ENCODE data around the gene TANC1. TPM values are rescaled to one million over a fixed set of nuclear protein-coding genes. Genes with fewer than 3 reads are reported as not detected.

TANC1 gene
- total RNA-seq, 1 experiment from 2014 or later = 2.5 TPM

DNA sequence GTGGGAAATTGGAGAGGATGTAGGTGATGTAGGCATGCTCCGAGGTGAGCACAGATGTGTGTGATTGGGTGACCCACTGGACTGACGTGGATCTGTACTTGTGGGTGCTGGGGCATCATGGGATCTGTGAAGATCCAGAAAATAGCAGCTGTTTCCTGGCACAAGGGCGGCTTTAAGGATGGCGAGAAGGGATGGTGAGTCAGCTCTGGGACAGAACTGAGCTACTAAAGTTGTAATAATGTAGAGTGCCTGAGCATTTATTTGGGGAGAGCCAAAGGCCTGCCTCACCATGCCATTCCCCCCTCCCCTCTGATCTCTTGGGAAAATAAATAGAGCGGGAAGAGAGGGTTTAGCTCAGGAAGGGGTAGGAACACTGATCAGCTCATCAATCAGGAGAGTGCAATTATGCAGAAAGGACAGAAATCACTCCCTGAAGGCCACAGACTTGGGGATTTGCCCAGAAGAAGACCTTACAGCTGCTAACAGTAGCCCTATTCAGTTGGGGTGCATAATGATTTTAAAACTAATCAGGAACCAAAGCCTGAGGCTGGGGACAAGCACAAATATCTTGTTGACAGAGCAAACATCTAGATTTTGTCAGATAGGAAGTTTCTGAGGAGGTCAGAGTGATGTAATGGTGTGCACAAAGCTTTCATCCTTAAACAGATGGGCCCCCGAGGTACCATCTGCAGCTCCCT lies 30.3 kb downstream of the TANC1 start:
- H4K20me1 ChIP-seq (ENCODE audit: control insufficient read depth, insufficient read depth, insufficient read length) = no peaks in the 10 kb centered on the region
- H3K4me3 Mint-ChIP-seq = no peak overlapping the region
- no peak overlapping the region for H3K23ac ChIP-seq (ENCODE audit: insufficient read length, low read depth, low read length)
- H3T11ph ChIP-seq (ENCODE audit: low read length) = no peak overlapping the region
- H3K27me3 ChIP-seq (ENCODE audit: insufficient read depth, low read length) = no peaks in the 10 kb centered on the region
- H3K23me2 ChIP-seq (ENCODE audit: insufficient read length, low read depth, low read length, poor library complexity, severe bottlenecking) = no peaks in the 10 kb centered on the region
- no peak overlapping the region for H2BK120ac ChIP-seq (ENCODE audit: low read depth, low read length, poor library complexity, severe bottlenecking)
- H3K27ac Mint-ChIP-seq = no peak overlapping the region
- no peak overlapping the region for H3K18ac ChIP-seq (ENCODE audit: insufficient read length, low read depth, low read length)
- H3K9ac ChIP-seq (ENCODE audit: extremely low read depth, insufficient read length, low read length) = no peak overlapping the region
- H4K5ac ChIP-seq (ENCODE audit: insufficient read length, low read depth, low read length) = no peak overlapping the region
- no peak overlapping the region for H2AK5ac ChIP-seq (ENCODE audit: insufficient read length, low read length)
- no peak overlapping the region for H3K56ac ChIP-seq (ENCODE audit: insufficient read length, low read depth, low read length)
- no peak overlapping the region for H2BK15ac ChIP-seq (ENCODE audit: low read depth, low read length)
- H3K79me2 ChIP-seq (ENCODE audit: insufficient read depth, low read length) = no peaks in the 10 kb centered on the region
- no peak overlapping the region for H2AFZ ChIP-seq (ENCODE audit: low read length)
- no peak overlapping the region for H2BK5ac ChIP-seq (ENCODE audit: insufficient read length, low read length)
- WGBS (ENCODE audit: extremely low coverage, insufficient read length, low lambda C conversion rate) = no CpG with 5 or more reads among the region's 6 CpGs
- H3K4me2 ChIP-seq (ENCODE audit: insufficient read depth, insufficient read length, low read length) = no peak overlapping the region
- H3K9me3 Mint-ChIP-seq = peaks cover 1 to 2% of the 10 kb centered on the region in 2 experiments; a peak in 1 of 5 replicates
- H3K4ac ChIP-seq (ENCODE audit: low read depth, low read length) = no peak overlapping the region
- H3K27ac ChIP-seq (ENCODE audit: insufficient read length, low read depth, low read length) = no peak overlapping the region
- no peak overlapping the region for H2BK20ac ChIP-seq (ENCODE audit: low read depth, low read length, poor library complexity, severe bottlenecking)
- no peak overlapping the region for H2BK12ac ChIP-seq (ENCODE audit: insufficient read length, low read depth, low read length)
- TF ChIP-seq, protein P1, sequence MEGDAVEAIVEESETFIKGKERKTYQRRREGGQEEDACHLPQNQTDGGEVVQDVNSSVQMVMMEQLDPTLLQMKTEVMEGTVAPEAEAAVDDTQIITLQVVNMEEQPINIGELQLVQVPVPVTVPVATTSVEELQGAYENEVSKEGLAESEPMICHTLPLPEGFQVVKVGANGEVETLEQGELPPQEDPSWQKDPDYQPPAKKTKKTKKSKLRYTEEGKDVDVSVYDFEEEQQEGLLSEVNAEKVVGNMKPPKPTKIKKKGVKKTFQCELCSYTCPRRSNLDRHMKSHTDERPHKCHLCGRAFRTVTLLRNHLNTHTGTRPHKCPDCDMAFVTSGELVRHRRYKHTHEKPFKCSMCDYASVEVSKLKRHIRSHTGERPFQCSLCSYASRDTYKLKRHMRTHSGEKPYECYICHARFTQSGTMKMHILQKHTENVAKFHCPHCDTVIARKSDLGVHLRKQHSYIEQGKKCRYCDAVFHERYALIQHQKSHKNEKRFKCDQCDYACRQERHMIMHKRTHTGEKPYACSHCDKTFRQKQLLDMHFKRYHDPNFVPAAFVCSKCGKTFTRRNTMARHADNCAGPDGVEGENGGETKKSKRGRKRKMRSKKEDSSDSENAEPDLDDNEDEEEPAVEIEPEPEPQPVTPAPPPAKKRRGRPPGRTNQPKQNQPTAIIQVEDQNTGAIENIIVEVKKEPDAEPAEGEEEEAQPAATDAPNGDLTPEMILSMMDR (conservative IDR thresholded peaks at IDR 0.05) = no peak
- no peaks in the 10 kb centered on the region; the same call in 1 of the 2 replicates for H3K27me3 Mint-ChIP-seq (ENCODE audit: low read depth)
- H3K14ac ChIP-seq (ENCODE audit: insufficient read depth, low read length) = no peak overlapping the region
- no peak overlapping the region for H4K91ac ChIP-seq (ENCODE audit: insufficient read length, low read depth, low read length)
- H3K9me3 ChIP-seq (ENCODE audit: control insufficient read depth, low read depth, low read length) = no peaks in the 10 kb centered on the region
- H3K36me3 Mint-ChIP-seq (ENCODE audit: insufficient read depth in 1 of 3, low read depth in 3 of 3) = peaks cover 5 to 8% (median 5%) of the 10 kb centered on the region in 3 experiments; a peak in 6 of 7 replicates
- no peak overlapping the region for H4K8ac ChIP-seq (replicated peaks; ENCODE audit: insufficient read length, low read depth, low read length)
- no peaks in the 10 kb centered on the region for H3K79me1 ChIP-seq (ENCODE audit: insufficient read depth, low read depth, low read length, poor library complexity, severe bottlenecking)
- no peaks in the 10 kb centered on the region for H3K4me1 ChIP-seq (ENCODE audit: insufficient read depth, low read length)
- peaks cover 12 to 13% of the 10 kb centered on the region in 2 experiments for H3K4me1 Mint-ChIP-seq
- no peak for DNase-seq
